ENCODE measurements around the gene FXYD4. TPM values are rescaled to one million over a fixed set of nuclear protein-coding genes. Genes with fewer than 3 reads are reported as not detected.

FXYD4 gene
- polyA plus RNA-seq, 1 donor (not counting 4 experiments of a cell fraction or from before 2014, with no cell fraction given): not detected

GRCh38 chr10:43352951-43353350 is 18.5 kb upstream of the FXYD4 start:
- Histone ChIP-seq H3K27me3 (ENCODE audit: control insufficient read depth, extremely low read depth, insufficient read depth, low read length) (no peaks in the 10 kb centered on the region), H3K36me3 (ENCODE audit: control insufficient read depth in 2 of 2, extremely low read depth in 1 of 2, insufficient read depth in 2 of 2, low read length in 2 of 2) (no peaks in the 10 kb centered on the region), H3K9me3 (ENCODE audit: control insufficient read depth, low read depth, low read length) (no peaks in the 10 kb centered on the region), H4K20me1 (ENCODE audit: control insufficient read depth, extremely low read depth, insufficient read depth, low read length) (no peaks in the 10 kb centered on the region), H3K4me1 (ENCODE audit: control insufficient read depth, extremely low read depth, insufficient read depth, low read length) (peaks cover 36% of the 10 kb centered on the region), H3K9me1 (ENCODE audit: control insufficient read depth, extremely low read depth, insufficient read depth, low read length) (no peaks in the 10 kb centered on the region), H3K79me2 (ENCODE audit: control insufficient read depth, insufficient read depth, low read length) (no peaks in the 10 kb centered on the region), H3K4me3 (ENCODE audit: control insufficient read depth in 2 of 3, extremely low read depth in 1 of 3, insufficient read depth in 2 of 3, low read depth in 1 of 3, low read length in 3 of 3) (no peak overlapping the region), H3K4me2 (ENCODE audit: control insufficient read depth, extremely low read depth, insufficient read depth, low read depth, low read length) (no peak overlapping the region), H3K27ac (ENCODE audit: control insufficient read depth, insufficient read depth, low read length) (no peak overlapping the region), H2AFZ (ENCODE audit: control insufficient read depth, low read length) (no peak overlapping the region), H3K9ac (ENCODE audit: control insufficient read depth, extremely low read depth, insufficient read depth, low read length) (no peak overlapping the region)
- dilution Hi-C loops (cut with MboI; ENCODE audit: extremely low pct_ligation_motif_present, low sequenced_read_pairs): no loop called here
- TF ChIP-seq EZH2 (IDR thresholded peaks at IDR 0.05; ENCODE audit: low read length) (no peak), CTCF (optimal IDR thresholded peaks at IDR 0.05 in 1 of 3, IDR thresholded peaks at IDR 0.05 in 1 of 3, conservative IDR thresholded peaks at IDR 0.05 in 1 of 3; ENCODE audit: extremely low read depth in 1 of 3, insufficient read depth in 2 of 3, low read length in 3 of 3) (peak in 1 of 3 experiments; percentile 4)
- DNase-seq (ENCODE audit: low read depth, low spot score): no peak
- FAIRE-seq: no peak

- no peak for FAIRE-seq
- Histone ChIP-seq H2AFZ (ENCODE audit: control insufficient read depth, low read length) (peak overlapping the region; percentile 30), H3K4me1 (ENCODE audit: control insufficient read depth, extremely low read depth, insufficient read depth, low read length) (peaks cover 28% of the 10 kb centered on the region), H3K9me1 (ENCODE audit: control insufficient read depth, extremely low read depth, insufficient read depth, low read length) (no peaks in the 10 kb centered on the region), H3K4me2 (ENCODE audit: control insufficient read depth, extremely low read depth, insufficient read depth, low read depth, low read length) (no peak overlapping the region), H3K4me3 (ENCODE audit: control insufficient read depth in 2 of 3, extremely low read depth in 1 of 3, insufficient read depth in 2 of 3, low read depth in 1 of 3, low read length in 3 of 3) (no peak overlapping the region), H3K9ac (ENCODE audit: control insufficient read depth, extremely low read depth, insufficient read depth, low read length) (no peak overlapping the region), H4K20me1 (ENCODE audit: control insufficient read depth, extremely low read depth, insufficient read depth, low read length) (no peaks in the 10 kb centered on the region), H3K79me2 (ENCODE audit: control insufficient read depth, insufficient read depth, low read length) (no peaks in the 10 kb centered on the region), H3K36me3 (ENCODE audit: control insufficient read depth in 2 of 2, extremely low read depth in 1 of 2, insufficient read depth in 2 of 2, low read length in 2 of 2) (no peaks in the 10 kb centered on the region), H3K27me3 (ENCODE audit: control insufficient read depth, extremely low read depth, insufficient read depth, low read length) (no peaks in the 10 kb centered on the region), H3K9me3 (ENCODE audit: control insufficient read depth, low read depth, low read length) (no peaks in the 10 kb centered on the region), H3K27ac (ENCODE audit: control insufficient read depth, insufficient read depth, low read length) (no peak overlapping the region)
- TF ChIP-seq EZH2 (IDR thresholded peaks at IDR 0.05; ENCODE audit: low read length) (no peak), CTCF (optimal IDR thresholded peaks at IDR 0.05 in 1 of 3, IDR thresholded peaks at IDR 0.05 in 1 of 3, conservative IDR thresholded peaks at IDR 0.05 in 1 of 3; ENCODE audit: extremely low read depth in 1 of 3, insufficient read depth in 2 of 3, low read length in 3 of 3) (no peak)
- no peak for DNase-seq (ENCODE audit: low read depth, low spot score)
- dilution Hi-C loops (cut with MboI; ENCODE audit: extremely low pct_ligation_motif_present, low sequenced_read_pairs): no loop called here
Measured at GRCh38 chr10:43353495-43354329, 17.7 kb upstream of the FXYD4 start.
